Retinal pigment epithelial cell (primary cell): ENCODE measurements around the gene SLC12A1.

ENCODE experiments used
- DNase-seq: peaks from one replicate; pipeline ENCODE4 v3.0.0-alpha.2; 2010; ENCODE audit warnings: low read depth
- H3K4me3 ChIP-seq: 2 replicates; pipeline ENCODE4 v1.5.1; 2011; ENCODE audit warnings: mild to moderate bottlenecking, low read length, control low read depth, moderate library complexity
- TF ChIP-seq, protein P1 (sequence below): conservative IDR thresholded peaks from 2 replicates; pipeline ENCODE4 v1.5.1; 2011; ENCODE audit warnings: low read depth, low read length, control low read depth, inconsistent platforms

Gene SLC12A1

GRCh38 chr15:48253172-48253571, 47.1 kb downstream of the SLC12A1 start:
- TF ChIP-seq, protein P1, sequence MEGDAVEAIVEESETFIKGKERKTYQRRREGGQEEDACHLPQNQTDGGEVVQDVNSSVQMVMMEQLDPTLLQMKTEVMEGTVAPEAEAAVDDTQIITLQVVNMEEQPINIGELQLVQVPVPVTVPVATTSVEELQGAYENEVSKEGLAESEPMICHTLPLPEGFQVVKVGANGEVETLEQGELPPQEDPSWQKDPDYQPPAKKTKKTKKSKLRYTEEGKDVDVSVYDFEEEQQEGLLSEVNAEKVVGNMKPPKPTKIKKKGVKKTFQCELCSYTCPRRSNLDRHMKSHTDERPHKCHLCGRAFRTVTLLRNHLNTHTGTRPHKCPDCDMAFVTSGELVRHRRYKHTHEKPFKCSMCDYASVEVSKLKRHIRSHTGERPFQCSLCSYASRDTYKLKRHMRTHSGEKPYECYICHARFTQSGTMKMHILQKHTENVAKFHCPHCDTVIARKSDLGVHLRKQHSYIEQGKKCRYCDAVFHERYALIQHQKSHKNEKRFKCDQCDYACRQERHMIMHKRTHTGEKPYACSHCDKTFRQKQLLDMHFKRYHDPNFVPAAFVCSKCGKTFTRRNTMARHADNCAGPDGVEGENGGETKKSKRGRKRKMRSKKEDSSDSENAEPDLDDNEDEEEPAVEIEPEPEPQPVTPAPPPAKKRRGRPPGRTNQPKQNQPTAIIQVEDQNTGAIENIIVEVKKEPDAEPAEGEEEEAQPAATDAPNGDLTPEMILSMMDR: no peak
- no peak overlapping the region for H3K4me3 ChIP-seq
- no peak for DNase-seq

- no peak for DNase-seq
- TF ChIP-seq, protein P1: no peak
- no peak overlapping the region for H3K4me3 ChIP-seq
Observed at GRCh38 chr15:48265135-48265534, 59.0 kb downstream of the SLC12A1 start.

- DNase-seq: no peak
- TF ChIP-seq, protein P1: no peak
Observed at GRCh38 chr15:48266024-48266689, 60.1 kb downstream of the SLC12A1 start.

DNA sequence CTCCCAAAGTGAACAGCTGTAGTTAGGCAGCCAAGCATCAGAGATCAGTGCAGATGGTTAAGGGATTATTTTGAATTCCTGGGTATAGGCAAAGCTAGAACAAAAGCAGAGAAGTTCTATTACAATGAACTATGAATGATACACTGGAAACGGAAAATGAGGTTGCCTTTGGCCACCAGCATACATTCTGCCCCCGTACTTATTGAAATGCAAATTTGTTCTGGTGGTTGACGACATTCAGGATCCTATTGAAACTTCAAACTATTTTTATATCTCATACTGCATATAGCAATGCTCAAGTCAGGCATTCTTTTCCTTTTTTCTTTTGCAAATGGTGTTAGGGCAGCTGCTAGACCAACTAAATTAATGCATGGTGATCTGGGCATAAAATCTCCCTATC, 61.7 kb downstream of the SLC12A1 start:
- DNase-seq: no peak
- TF ChIP-seq, protein P1: no peak
- no peak overlapping the region for H3K4me3 ChIP-seq

More at GRCh38 chr15:48266024-48266689, 60.1 kb downstream of the SLC12A1 start:
- H3K4me3 ChIP-seq: no peak overlapping the region

GRCh38 chr15:48273049-48273448, 66.9 kb downstream of the SLC12A1 start:
- TF ChIP-seq, protein P1: no peak
- no peak overlapping the region for H3K4me3 ChIP-seq
- no peak for DNase-seq

DNA sequence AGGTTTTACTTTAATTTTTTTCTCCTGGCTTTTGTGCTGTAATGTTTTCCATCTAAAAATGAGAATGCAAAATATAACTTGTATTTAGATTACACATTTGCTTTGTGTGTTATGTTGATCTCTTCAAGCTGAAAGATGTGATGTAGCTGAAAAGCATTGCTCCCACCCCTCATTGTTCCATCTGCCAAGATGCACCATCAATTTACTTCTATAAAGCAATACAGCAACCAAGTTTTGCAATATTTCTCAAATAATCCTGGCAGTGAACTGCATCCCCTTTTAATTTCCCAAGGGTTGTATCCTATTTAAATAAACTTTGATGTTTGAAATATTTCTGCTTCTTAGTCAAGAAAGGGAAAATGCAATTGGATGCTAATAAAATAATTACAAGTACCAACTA, 72.6 kb downstream of the SLC12A1 start:
- TF ChIP-seq, protein P1: no peak
- no peak for DNase-seq
- no peak overlapping the region for H3K4me3 ChIP-seq

DNA sequence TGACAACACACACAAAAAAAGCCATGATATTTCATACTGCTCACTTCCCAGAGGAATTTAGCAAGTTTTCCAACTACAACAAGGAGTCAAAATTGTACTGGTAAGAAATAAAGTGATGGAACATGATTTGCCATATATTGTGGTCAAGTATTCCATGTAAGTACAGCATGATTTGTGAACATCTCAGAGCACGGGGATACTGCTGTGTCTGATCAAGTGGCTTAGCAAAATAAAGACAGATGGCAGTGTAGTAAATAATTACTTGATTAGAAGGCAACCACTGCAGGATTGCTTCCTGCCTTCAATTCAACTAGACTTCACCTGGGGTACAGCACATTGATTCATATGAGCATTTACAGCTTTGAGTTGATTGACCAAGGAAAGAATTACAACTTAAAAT, 73.5 kb downstream of the SLC12A1 start:
- TF ChIP-seq, protein P1: no peak
- DNase-seq: no peak
- no peak overlapping the region for H3K4me3 ChIP-seq
